B cell (primary cell): ENCODE results near the gene EXD3. TPM values are rescaled to one million over a fixed set of nuclear protein-coding genes. Genes with fewer than 3 reads are reported as not detected.
"Not testable (repeated sequence)": the region's sequence is repeated elsewhere in the genome, so short reads cannot be mapped to it uniquely, and the experiment has no call there.

Experiments used
- ATAC-seq: fragments of 200-7000 bp; cut with Tn5 transposase; one replicate; pipeline ENCODE4 v1.10.0; 2021; ENCODE audit warnings: low read depth, mild to moderate bottlenecking, moderate number of reproducible peaks, moderate library complexity
- CTCF ChIA-PET: fragments of 350-600 bp; sonication (Branson Sonifier 250); formaldehyde crosslinking; loops from one replicate; lab custom pipeline; 2021; ENCODE audit warnings: antibody characterized with exemption, inconsistent platforms; lab: Charles Lee
- POLR2A ChIA-PET: fragments of 350-600 bp; sonication (Branson Sonifier 250); formaldehyde crosslinking; loops from one replicate; lab custom pipeline; 2021; ENCODE audit warnings: antibody characterized with exemption; lab: Charles Lee
- DNase-seq: peaks from one replicate; pipeline ENCODE4 v3.0.0; 2013
- H2AFZ ChIP-seq: 2 replicates; pipeline ENCODE4 v1.6.1; 2012; ENCODE audit warnings: mild to moderate bottlenecking, low read depth, low read length; ENCODE audit not compliant: insufficient read depth, poor library complexity, severe bottlenecking
- H3K27ac ChIP-seq, 2 donors: 1 replicate in 1 of 2; 2 replicates in 1 of 2; pipeline ENCODE4 v1.5.1; 2012 to 2013; ENCODE audit warnings: low read length in 2 of 2, mild to moderate bottlenecking in 2 of 2, moderate library complexity in 1 of 2
- H3K27me3 ChIP-seq, 4 experiments: fragments of 200-600 bp in 1 of 4; sonication (generic) in 1 of 4; replicated peaks in 1 of 4; 1 replicate in 2 of 4; 2 replicates in 2 of 4; pipeline versions ENCODE4 v1.6.1 to v1.7.0; 2013 to 2016; ENCODE audit warnings: low read length in 3 of 4, mild to moderate bottlenecking in 2 of 4, mixed read lengths in 1 of 4, moderate library complexity in 1 of 4; ENCODE audit not compliant: insufficient read depth in 4 of 4, control insufficient read depth in 3 of 4; ENCODE audit errors: control extremely low read depth in 1 of 4
- H3K36me3 ChIP-seq, 2 experiments: replicated peaks in 1 of 2; 1 replicate in 1 of 2; 2 replicates in 1 of 2; pipeline versions ENCODE4 v1.6.1 to v1.7.1; 2013; ENCODE audit warnings: low read length in 1 of 2; ENCODE audit not compliant: insufficient read depth in 2 of 2, control insufficient read depth in 1 of 2; ENCODE audit errors: control extremely low read depth in 1 of 2, extremely low read depth in 1 of 2
- H3K4me1 ChIP-seq, 2 donors: fragments of 200-600 bp in 1 of 2; sonication (generic) in 1 of 2; 1 replicate in 1 of 2; 2 replicates in 1 of 2; pipeline versions ENCODE4 v1.5.1 to v1.6.1; 2013 to 2017; ENCODE audit warnings: low read length in 2 of 2; ENCODE audit not compliant: control insufficient read depth in 2 of 2, insufficient read depth in 2 of 2
- H3K4me2 ChIP-seq: replicated peaks from 2 replicates; pipeline ENCODE3; 2012; ENCODE audit warnings: mild to moderate bottlenecking, low read depth, low read length; ENCODE audit not compliant: poor library complexity, severe bottlenecking
- H3K4me3 ChIP-seq, 5 experiments: fragments of 200-600 bp in 1 of 5; sonication (generic) in 1 of 5; 1 replicate in 3 of 5; 2 replicates in 2 of 5; pipeline versions ENCODE4 v1.5.1 to v1.7.0; 2011 to 2016; ENCODE audit warnings: low read length in 4 of 5, mild to moderate bottlenecking in 4 of 5, low read depth in 2 of 5, control low read depth in 1 of 5, moderate library complexity in 1 of 5; ENCODE audit not compliant: insufficient read depth in 1 of 5; ENCODE audit errors: control extremely low read depth in 1 of 5, extremely low read depth in 1 of 5
- H3K79me2 ChIP-seq: fragments of 200-600 bp; sonication (generic); one replicate; pipeline ENCODE4 v1.6.0; 2016; ENCODE audit warnings: low read length; ENCODE audit not compliant: control insufficient read depth, insufficient read depth
- H3K9ac ChIP-seq: fragments of 200-600 bp; sonication (generic); 2 replicates; pipeline ENCODE4 v1.6.1; 2017; ENCODE audit warnings: mild to moderate bottlenecking, low read length, moderate library complexity
- H3K9me3 ChIP-seq, 3 donors: one replicate each; pipeline versions ENCODE4 v1.6.1 to v1.7.1; 2013; ENCODE audit warnings: low read length in 2 of 3; ENCODE audit not compliant: control insufficient read depth in 2 of 3, insufficient read depth in 1 of 3; ENCODE audit errors: control extremely low read depth in 1 of 3
- H4K20me1 ChIP-seq: 2 replicates; pipeline ENCODE4 v1.6.0; 2012; ENCODE audit warnings: mild to moderate bottlenecking, low read length; ENCODE audit not compliant: insufficient read depth, control insufficient read depth, poor library complexity, severe bottlenecking
- H3K27ac Mint-ChIP-seq: one replicate; pipeline ENCODE4 v1.8.0; 2021; ENCODE audit warnings: mixed read lengths
- H3K27me3 Mint-ChIP-seq: one replicate; pipeline ENCODE4 v1.8.0; 2021; ENCODE audit warnings: mixed read lengths
- H3K4me1 Mint-ChIP-seq: one replicate; pipeline ENCODE4 v1.8.0; 2021; ENCODE audit warnings: mixed read lengths
- H3K4me3 Mint-ChIP-seq: one replicate; pipeline ENCODE4 v1.8.0; 2021; ENCODE audit warnings: mixed read lengths
- H3K9me3 Mint-ChIP-seq: one replicate; pipeline ENCODE4 v1.8.0; 2022; ENCODE audit warnings: mixed read lengths; ENCODE audit not compliant: insufficient read depth
- EZH2 ChIP-seq: IDR thresholded peaks from 2 replicates; pipeline ENCODE4 v1.6.1; 2012; ENCODE audit warnings: borderline replicate concordance, low read depth, mild to moderate bottlenecking, moderate library complexity, low read length; ENCODE audit not compliant: insufficient read depth, poor library complexity, severe bottlenecking
- WGBS: methylation state at CpG from one replicate; pipeline ENCODE4 v1.1.5; 2013; ENCODE audit warnings: missing lambda C conversion rate; ENCODE audit not compliant: insufficient coverage; 5-methylcytosine and 5-hydroxymethylcytosine counted together
- intact Hi-C: fragments of 100-400 bp; cut with micrococcal nuclease; formaldehyde crosslinking; loops from one replicate; pipeline ENCODE4 v1.10.0; 2022
- polyA plus RNA-seq: library from polyadenylated mRNA; depleted of rRNA; stranded (reverse); fragments of >200 nt; gene quantifications from 2 replicates; pipeline ENCODE4 v1.2.3, GENCODE V29; 2012
- total RNA-seq, 2 donors: library from RNA; stranded (reverse); fragments of 120-200 nt in 1 of 2; gene quantifications; 1 replicate in 1 of 2; 2 replicates in 1 of 2; pipeline versions ENCODE4 v1.2.3 to v1.2.4, GENCODE V29; 2013 to 2022
- TF ChIP-seq, protein P1 (sequence below): fragments of 200-600 bp; IDR thresholded peaks from one replicate; pipeline ENCODE4 v1.8.0; 2022; ENCODE audit warnings: antibody characterized with exemption, mild to moderate bottlenecking

Gene EXD3
- total and polyA plus RNA-seq, 2 donors (not counting 1 experiment from before 2014, with no cell fraction given) = 22.5 to 23.7 TPM

DNA sequence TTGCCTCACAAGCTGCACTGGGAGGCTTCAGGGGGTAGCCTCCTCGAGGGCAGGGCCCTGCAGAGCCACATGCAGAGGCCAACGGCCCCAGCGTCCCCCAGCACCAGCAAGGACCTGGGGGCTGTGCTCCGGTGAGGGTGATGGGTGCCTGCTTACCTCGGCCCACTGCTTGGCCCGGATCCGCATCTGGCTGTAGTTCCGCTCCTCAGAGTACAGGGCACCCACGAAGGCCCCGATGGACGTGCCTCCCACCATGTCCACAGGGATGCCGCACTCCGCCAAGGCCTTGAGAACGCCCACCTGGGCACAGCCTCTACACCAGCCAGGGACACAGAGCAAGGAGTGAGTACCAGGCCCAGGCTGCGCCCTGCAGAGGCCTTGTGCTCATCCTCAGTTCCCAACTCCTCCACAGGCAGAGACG lies 44.2 kb upstream of the EXD3 start:
- DNase-seq (no peak), ATAC-seq (no peak)
- Mint-ChIP-seq H3K9me3 (no peaks in the 10 kb centered on the region), H3K27me3 (no peaks in the 10 kb centered on the region), H3K4me3 (no peak overlapping the region), H3K4me1 (peaks cover 7% of the 10 kb centered on the region), H3K27ac (no peak overlapping the region)
- Histone ChIP-seq H3K9me3 (no peaks in the 10 kb centered on the region), H3K4me1 (peaks cover 5 to 9% of the 10 kb centered on the region in 2 donors), H3K27me3 (no peaks in the 10 kb centered on the region), H3K9ac (no peak overlapping the region), H3K4me3 (no peak overlapping the region), H4K20me1 (no peaks in the 10 kb centered on the region), H3K79me2 (no peaks in the 10 kb centered on the region), H3K4me2 (no peak overlapping the region), H3K36me3 (no peaks in the 10 kb centered on the region), H2AFZ (no peak overlapping the region), H3K27ac (no peak overlapping the region)
- WGBS = 93% methylated on average over 14 of the region's 16 CpGs
- intact Hi-C loops = no loop called here
- ChIA-PET CTCF (no interaction called here), POLR2A (no interaction called here)
- TF ChIP-seq, protein P1, sequence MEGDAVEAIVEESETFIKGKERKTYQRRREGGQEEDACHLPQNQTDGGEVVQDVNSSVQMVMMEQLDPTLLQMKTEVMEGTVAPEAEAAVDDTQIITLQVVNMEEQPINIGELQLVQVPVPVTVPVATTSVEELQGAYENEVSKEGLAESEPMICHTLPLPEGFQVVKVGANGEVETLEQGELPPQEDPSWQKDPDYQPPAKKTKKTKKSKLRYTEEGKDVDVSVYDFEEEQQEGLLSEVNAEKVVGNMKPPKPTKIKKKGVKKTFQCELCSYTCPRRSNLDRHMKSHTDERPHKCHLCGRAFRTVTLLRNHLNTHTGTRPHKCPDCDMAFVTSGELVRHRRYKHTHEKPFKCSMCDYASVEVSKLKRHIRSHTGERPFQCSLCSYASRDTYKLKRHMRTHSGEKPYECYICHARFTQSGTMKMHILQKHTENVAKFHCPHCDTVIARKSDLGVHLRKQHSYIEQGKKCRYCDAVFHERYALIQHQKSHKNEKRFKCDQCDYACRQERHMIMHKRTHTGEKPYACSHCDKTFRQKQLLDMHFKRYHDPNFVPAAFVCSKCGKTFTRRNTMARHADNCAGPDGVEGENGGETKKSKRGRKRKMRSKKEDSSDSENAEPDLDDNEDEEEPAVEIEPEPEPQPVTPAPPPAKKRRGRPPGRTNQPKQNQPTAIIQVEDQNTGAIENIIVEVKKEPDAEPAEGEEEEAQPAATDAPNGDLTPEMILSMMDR = no peak
- no peak for TF ChIP-seq EZH2

DNA sequence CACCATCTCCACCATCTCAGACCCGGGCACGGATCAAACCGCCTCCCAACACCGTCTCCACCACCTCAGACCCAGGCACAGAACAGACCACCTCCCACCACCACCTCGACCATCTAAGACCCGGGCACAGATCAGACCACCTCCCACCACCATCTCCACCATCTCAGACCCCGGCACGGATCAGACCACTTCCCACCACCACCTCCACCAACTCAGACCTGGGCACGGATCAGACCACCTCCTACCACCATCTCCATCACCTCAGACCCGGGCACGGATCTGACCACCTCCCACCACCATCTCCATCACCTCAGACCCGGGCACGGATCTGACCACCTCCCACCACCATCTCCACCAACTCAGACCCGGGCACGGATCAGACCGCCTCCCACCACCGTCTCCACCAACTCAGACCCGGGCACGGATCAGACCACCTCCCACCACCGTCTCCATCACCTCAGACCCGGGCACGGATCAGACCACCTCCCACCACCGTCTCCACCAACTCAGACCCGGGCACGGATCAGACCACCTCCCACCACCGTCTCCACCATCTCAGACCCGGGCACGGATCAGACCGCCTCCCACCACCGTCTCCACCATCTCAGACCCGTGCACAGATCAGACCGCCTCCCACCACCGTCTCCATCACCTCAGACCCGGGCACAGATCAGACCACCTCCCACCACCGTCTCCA lies 43.6 kb upstream of the EXD3 start:
- POLR2A ChIA-PET, H3K4me2 ChIP-seq, H3K36me3 ChIP-seq, H3K27ac ChIP-seq, H3K27me3 Mint-ChIP-seq, DNase-seq, H3K4me3 Mint-ChIP-seq, H3K9me3 ChIP-seq, H3K79me2 ChIP-seq, ATAC-seq, H3K27ac Mint-ChIP-seq, CTCF ChIA-PET, intact Hi-C loops, H4K20me1 ChIP-seq, H3K9me3 Mint-ChIP-seq, H3K27me3 ChIP-seq, H3K4me3 ChIP-seq, H2AFZ ChIP-seq, H3K9ac ChIP-seq: not testable (repeated sequence)
- H3K4me1 ChIP-seq = peaks cover 12 to 13% of the 10 kb centered on the region in 2 donors
- WGBS = 93% methylated on average over 35 of the region's 35 CpGs
- H3K4me1 Mint-ChIP-seq = peaks cover 13% of the 10 kb centered on the region
